GM21390 (cell line): ENCODE data around the gene ECEL1.

Source experiments
- ATAC-seq: cut with Tn5 transposase; IDR thresholded peaks from one replicate; pipeline ENCODE4 v1.9.1; 2021; ENCODE audit not compliant: unreplicated experiment

ECEL1 gene

DNA sequence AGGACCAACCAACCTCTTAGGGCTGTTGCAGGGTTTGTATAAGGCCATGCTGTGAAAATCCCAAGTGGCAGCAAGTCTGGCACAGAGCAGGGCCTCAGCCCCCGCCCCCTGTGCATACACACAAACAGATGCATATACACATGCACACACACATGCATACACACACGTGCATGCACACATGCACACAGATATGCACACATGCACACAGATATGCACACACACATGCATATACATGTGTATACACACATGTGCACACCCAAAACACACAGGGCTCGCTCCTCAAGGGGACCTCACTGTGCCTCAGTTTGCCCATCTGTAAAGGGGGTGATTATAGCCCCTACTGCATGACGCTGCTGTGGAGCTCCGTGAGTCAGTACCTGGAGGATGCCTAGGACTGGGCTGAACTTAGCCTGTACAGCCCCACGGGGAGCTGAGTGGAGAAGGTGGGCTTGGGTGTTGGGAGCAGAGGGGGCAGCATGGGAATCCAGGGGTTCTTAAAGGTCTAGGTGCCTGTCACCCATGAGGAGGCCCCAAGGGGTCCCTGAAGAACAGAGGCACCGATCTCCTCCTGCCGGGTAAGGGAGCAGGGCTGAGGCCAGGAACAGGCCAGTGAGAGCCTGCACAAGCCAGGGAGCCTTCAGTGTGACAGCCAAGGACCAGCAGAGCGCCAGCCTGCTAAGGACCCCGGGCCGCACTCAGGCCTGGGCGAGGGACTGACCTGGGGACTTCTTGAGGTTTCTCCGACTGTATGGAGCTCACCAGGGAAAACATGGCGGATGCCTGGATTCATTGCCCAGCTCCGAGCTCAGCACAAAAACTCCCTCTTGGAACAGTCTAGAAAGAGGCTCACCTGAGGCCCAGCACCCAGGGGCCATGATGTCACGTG lies 55.7 kb downstream of the ECEL1 start:
- ATAC-seq: no peak
